Measurements from ENCODE around the gene INPP5A. TPM values are rescaled to one million over a fixed set of nuclear protein-coding genes. Genes with fewer than 3 reads are reported as not detected.

Gene INPP5A
- total RNA-seq, 1 donor: 36.8 TPM

GRCh38 chr10:132556994-132557441 lies 19.4 kb downstream of the INPP5A start:
- no peak for TF ChIP-seq CTCF (IDR thresholded peaks at IDR 0.05; ENCODE audit: insufficient read depth, low read length)
- no peak overlapping the region for H3K4me3 ChIP-seq (ENCODE audit: low read depth, low read length)
- no peak for DNase-seq (ENCODE audit: low read depth)

GRCh38 chr10:132557696-132558515 lies 20.3 kb downstream of the INPP5A start:
- H3K4me3 ChIP-seq (ENCODE audit: low read depth, low read length): no peak overlapping the region
- no peak for DNase-seq (ENCODE audit: low read depth)
- TF ChIP-seq CTCF (IDR thresholded peaks at IDR 0.05; ENCODE audit: insufficient read depth, low read length): no peak

GRCh38 chr10:132558516-132559413 lies 21.2 kb downstream of the INPP5A start:
- H3K4me3 ChIP-seq (ENCODE audit: low read depth, low read length): no peak overlapping the region
- no peak for TF ChIP-seq CTCF (IDR thresholded peaks at IDR 0.05; ENCODE audit: insufficient read depth, low read length)
- DNase-seq (ENCODE audit: low read depth): no peak

- no peak for TF ChIP-seq CTCF (IDR thresholded peaks at IDR 0.05; ENCODE audit: insufficient read depth, low read length)
- no peak for DNase-seq (ENCODE audit: low read depth)
- H3K4me3 ChIP-seq (ENCODE audit: low read depth, low read length): no peak overlapping the region
Measured at GRCh38 chr10:132559538-132559937, 22.0 kb downstream of the INPP5A start.

- TF ChIP-seq CTCF (IDR thresholded peaks at IDR 0.05; ENCODE audit: insufficient read depth, low read length): no peak
- H3K4me3 ChIP-seq (ENCODE audit: low read depth, low read length): no peak overlapping the region
- DNase-seq (ENCODE audit: low read depth): peak; percentile 35
Measured at GRCh38 chr10:132560241-132560731, 22.7 kb downstream of the INPP5A start.

GRCh38 chr10:132562177-132562915 lies 24.8 kb downstream of the INPP5A start:
- no peak overlapping the region for H3K4me3 ChIP-seq (ENCODE audit: low read depth, low read length)
- TF ChIP-seq CTCF (IDR thresholded peaks at IDR 0.05; ENCODE audit: insufficient read depth, low read length): no peak
- no peak for DNase-seq (ENCODE audit: low read depth)

Measured in fibroblast of the aortic adventitia (primary cell).